Adipocyte (in vitro differentiated cells): Measurements from ENCODE around the gene CAPN14.

Experiments
- DNase-seq: peaks from one replicate; pipeline ENCODE4 v3.0.0-alpha.2; 2015; ENCODE audit warnings: low read depth
- H3K27me3 ChIP-seq: replicated peaks from 2 replicates; pipeline ENCODE4 v1.7.0; 2013; ENCODE audit warnings: mild to moderate bottlenecking, low read length, moderate library complexity; ENCODE audit not compliant: control insufficient read depth, insufficient read depth
- H3K36me3 ChIP-seq: 2 replicates; pipeline ENCODE4 v1.7.0; 2013; ENCODE audit warnings: low read length, mild to moderate bottlenecking, moderate library complexity; ENCODE audit not compliant: control insufficient read depth, insufficient read depth, severe bottlenecking
- H3K4me1 ChIP-seq: 2 replicates; pipeline ENCODE4 v1.7.0; 2013; ENCODE audit warnings: mild to moderate bottlenecking, low read length, moderate library complexity; ENCODE audit not compliant: control insufficient read depth, insufficient read depth
- H3K4me3 ChIP-seq: 2 replicates; pipeline ENCODE4 v1.7.0; 2013; ENCODE audit warnings: mild to moderate bottlenecking, low read length, moderate library complexity
- H3K9ac ChIP-seq: 2 replicates; pipeline ENCODE4 v1.7.0; 2013; ENCODE audit warnings: mild to moderate bottlenecking, low read length, moderate library complexity
- H3K9me3 ChIP-seq: 2 replicates; pipeline ENCODE4 v1.7.0; 2013; ENCODE audit warnings: mild to moderate bottlenecking, low read length, moderate library complexity; ENCODE audit not compliant: control insufficient read depth

The CAPN14 gene

DNA sequence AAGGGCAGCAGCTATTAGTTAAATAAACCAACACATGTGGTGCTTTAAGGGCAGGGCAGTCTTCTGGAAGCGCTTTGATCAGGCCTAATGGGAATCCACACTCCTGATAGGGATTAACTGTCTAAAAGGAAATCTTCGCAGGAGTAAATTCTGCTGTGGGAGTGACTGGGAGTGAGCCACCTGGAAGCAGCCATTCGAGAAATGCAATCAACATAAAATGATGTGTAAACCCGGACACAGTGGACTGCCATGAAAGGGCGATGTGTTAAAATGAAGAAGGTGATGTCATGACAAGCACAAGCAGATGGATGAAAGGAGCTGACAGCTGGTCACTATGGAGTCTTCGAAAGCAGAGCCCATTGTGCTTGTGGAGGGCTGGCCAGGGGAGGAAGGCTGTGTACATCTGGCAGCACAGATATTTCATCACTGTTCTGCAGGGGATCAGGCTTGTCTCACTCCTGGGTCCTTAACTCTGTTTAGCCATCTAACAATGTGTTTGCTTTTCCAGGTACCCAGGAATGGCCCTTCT is 54.2 kb downstream of the CAPN14 start:
- Histone ChIP-seq H3K4me1 (no peaks in the 10 kb centered on the region), H3K9ac (no peak overlapping the region), H3K9me3 (peaks cover 3% of the 10 kb centered on the region), H3K27me3 (peaks cover 65% of the 10 kb centered on the region), H3K4me3 (no peak overlapping the region), H3K36me3 (no peaks in the 10 kb centered on the region)
- no peak for DNase-seq

DNA sequence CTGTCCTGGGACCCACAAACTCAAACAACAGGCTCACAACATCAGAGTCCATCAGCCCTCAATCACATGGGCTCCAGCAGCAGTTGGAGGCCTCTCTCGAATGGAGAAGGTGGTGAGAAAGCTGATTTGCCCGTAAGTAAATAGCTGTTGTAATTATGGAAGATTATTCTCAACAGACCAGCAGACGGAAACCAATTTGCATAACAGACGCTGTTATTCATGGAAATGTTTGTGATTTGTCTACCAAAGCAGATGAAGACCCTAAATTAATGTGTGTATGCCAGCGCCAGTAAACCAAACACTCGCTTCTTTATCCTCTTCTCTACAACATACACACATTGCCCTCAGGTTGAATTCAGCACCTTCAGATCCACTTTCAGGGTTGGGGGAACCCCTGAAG is 55.7 kb downstream of the CAPN14 start:
- no peak for DNase-seq
- H3K4me1 ChIP-seq, result no peaks in the 10 kb centered on the region
- no peak overlapping the region for H3K9ac ChIP-seq
- H3K4me3 ChIP-seq, result no peak overlapping the region
- peaks cover 65% of the 10 kb centered on the region for H3K27me3 ChIP-seq
- H3K36me3 ChIP-seq, result no peaks in the 10 kb centered on the region
- H3K9me3 ChIP-seq, result peaks cover 3% of the 10 kb centered on the region

DNA sequence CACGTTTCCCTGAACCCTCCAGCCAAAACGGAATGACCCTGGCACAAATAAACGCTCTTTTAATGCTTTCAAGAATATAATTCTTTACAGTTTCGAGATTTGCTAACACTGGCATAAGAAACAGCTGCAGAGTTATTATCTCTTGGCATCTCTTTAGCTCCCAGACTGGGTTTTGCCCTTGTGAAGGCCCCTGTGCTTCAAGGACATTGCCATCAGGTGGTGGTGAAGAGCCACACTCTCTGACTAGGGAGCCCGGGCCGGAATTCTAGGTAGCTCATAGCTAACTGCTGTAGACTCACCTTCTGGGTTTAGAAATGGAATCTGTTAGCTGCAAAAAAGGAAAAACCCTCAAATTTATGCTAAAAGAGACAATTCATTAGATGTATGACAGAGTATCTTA is 65.8 kb downstream of the CAPN14 start:
- Histone ChIP-seq H3K4me1 (no peaks in the 10 kb centered on the region), H3K27me3 (peaks cover 50% of the 10 kb centered on the region), H3K36me3 (no peaks in the 10 kb centered on the region), H3K9ac (no peak overlapping the region), H3K4me3 (no peak overlapping the region), H3K9me3 (peaks cover 6% of the 10 kb centered on the region)
- DNase-seq, result no peak

DNA sequence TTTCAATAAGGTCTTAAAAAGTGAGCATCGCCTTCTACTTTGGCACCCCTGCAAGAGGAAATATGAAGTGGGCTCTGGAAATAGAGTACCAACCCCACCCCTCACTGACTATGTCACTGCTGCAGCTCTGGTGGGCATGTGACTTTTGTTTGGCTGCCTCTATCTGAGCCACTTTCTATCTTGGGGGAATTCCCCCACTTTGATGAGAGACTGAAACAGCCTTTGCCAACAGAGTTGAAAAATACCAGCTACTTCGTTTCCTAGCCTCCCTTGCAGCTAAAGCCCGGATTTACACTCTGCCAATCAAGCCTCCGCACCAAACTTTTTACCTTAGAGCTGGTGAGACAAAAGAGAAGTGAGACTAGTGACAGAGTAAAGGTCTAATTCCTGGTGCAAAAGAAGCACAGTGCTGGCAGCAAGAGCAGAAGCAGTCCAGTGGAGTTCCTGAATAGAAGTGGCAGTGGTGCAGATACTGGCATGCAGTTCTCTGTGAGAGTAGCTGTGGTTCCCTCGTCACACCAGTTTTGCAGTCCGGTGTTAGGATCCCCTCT is 67.1 kb downstream of the CAPN14 start:
- DNase-seq, result no peak
- Histone ChIP-seq H3K36me3 (no peaks in the 10 kb centered on the region), H3K4me1 (no peaks in the 10 kb centered on the region), H3K4me3 (no peak overlapping the region), H3K9me3 (peaks cover 6% of the 10 kb centered on the region), H3K27me3 (peaks cover 45% of the 10 kb centered on the region), H3K9ac (no peak overlapping the region)

DNA sequence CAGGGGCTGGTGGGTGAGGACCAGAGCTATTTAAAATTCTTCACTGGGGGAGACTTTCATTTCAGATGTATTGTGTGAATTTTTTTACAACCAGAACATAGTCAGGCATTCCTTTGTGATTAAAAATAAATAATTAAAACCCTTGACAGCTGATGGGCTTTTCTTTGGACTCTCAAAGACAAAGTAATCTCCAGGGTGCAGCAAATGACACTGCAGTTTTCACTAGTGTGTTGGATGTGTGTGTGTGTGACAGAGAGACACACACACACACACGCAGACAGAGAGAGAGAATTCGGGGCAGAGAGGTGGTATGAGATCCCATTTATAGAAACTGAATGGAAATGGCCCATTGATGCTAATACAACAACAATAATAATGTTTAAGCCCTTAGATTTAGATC is 68.8 kb downstream of the CAPN14 start:
- no peak for DNase-seq
- no peak overlapping the region for H3K4me3 ChIP-seq

DNA sequence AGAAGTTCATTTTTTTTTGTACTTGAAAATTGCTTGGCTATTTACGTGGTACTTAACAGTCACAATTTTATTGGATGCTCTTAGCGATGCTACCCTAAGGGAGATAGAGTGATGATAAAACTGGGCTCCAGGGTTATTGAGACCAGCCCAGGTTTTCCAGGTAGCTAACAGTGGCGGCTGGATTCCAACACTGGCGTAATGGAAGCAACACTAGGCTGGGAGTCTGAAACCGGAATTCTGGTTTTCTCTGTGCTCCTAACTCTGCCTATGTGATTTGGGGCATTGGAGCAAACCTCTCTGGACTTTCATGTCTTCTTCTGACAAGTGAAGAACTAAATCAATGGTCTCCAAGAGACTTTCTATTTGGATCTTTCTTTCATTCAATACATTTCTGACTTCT is 69.7 kb downstream of the CAPN14 start:
- no peaks in the 10 kb centered on the region for H3K36me3 ChIP-seq
- peaks cover 6% of the 10 kb centered on the region for H3K9me3 ChIP-seq
- no peak for DNase-seq
- H3K4me1 ChIP-seq, result no peaks in the 10 kb centered on the region
- H3K27me3 ChIP-seq, result peaks cover 51% of the 10 kb centered on the region
- H3K9ac ChIP-seq, result no peak overlapping the region
- H3K4me3 ChIP-seq, result no peak overlapping the region

More for the DNA sequence above, 68.8 kb downstream of the CAPN14 start:
- peaks cover 56% of the 10 kb centered on the region for H3K27me3 ChIP-seq
- H3K9ac ChIP-seq, result no peak overlapping the region
- H3K9me3 ChIP-seq, result peaks cover 6% of the 10 kb centered on the region
- no peaks in the 10 kb centered on the region for H3K36me3 ChIP-seq
- no peaks in the 10 kb centered on the region for H3K4me1 ChIP-seq

DNA sequence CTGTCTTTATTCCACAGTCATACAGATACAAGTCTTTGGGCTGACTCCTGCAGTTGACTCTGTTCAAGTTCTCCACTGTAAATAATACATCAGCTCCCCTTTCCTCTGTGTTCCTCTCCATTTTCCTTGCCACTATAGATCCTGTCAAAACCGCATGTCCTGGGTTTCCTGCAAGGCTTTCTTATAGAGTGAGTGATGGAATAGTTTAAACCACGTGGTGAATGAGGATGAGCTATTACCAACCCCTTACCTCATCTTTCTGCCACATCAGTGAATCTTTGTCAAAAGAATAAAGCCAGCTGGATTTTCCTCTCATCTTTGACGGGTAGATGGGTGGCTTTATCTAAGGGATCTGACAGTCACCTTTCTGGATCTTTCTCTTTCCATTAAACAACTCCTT is 75.2 kb downstream of the CAPN14 start:
- no peak overlapping the region for H3K9ac ChIP-seq
- DNase-seq, result no peak
- H3K4me3 ChIP-seq, result no peak overlapping the region
- peaks cover 5% of the 10 kb centered on the region for H3K4me1 ChIP-seq
- H3K9me3 ChIP-seq, result no peaks in the 10 kb centered on the region
- H3K27me3 ChIP-seq, result peaks cover 50% of the 10 kb centered on the region
- no peaks in the 10 kb centered on the region for H3K36me3 ChIP-seq

DNA sequence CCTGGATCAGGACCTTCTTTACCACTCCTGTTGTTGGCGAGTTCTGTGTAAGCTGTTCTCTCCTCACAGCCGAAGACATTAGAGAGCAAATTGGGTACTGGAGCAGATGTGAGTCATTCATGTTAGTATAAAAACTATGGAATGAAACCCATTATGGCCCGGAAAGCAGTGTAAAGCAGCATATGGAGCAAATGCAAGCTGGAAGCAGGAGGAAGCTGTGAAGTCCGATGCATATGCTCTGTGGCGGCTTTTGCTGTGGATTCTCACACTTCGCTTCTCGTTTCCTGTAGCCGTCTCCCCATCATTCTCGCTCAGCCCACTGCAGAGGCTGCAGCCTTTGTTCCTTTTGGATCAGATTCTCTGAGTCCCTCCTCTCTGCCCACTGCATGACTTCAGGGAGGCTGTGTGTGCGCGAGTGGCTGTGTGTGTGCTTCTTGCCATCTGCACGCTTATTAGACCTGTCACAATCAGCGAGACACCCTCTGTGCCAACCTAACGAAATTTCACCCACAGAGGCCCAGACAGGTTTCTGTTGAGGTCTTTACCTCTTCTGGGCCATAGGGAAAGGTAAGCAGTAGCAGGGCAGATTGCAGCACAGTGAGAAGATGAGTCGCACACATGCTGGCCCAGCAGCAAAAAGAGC is 75.8 kb downstream of the CAPN14 start:
- Histone ChIP-seq H3K9me3 (no peaks in the 10 kb centered on the region), H3K4me3 (no peak overlapping the region), H3K4me1 (peaks cover 5% of the 10 kb centered on the region), H3K36me3 (no peaks in the 10 kb centered on the region), H3K27me3 (peaks cover 56% of the 10 kb centered on the region), H3K9ac (no peak overlapping the region)
- DNase-seq, result peak; percentile 13

DNA sequence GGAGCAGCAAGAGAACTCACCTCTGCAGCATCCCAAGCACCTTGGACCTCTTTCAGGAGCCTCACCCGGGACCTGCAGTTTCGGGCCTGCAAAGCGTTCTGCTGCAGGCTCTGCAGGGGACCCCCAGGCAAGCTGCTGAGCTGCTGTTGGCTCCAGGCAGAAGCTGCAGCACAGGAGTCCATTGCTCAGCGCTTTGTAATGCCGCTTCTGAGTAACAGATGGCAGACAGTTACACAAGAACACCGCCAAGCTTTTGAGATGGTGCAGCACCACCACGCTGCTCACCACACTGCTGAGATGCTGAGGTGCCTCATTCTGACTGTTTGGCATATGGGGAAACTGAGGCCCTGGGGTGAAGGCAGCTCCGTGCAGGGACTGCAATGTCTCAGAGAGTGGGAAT is 77.2 kb downstream of the CAPN14 start:
- Histone ChIP-seq H3K4me3 (no peak overlapping the region), H3K9me3 (no peaks in the 10 kb centered on the region), H3K27me3 (peaks cover 70% of the 10 kb centered on the region), H3K36me3 (no peaks in the 10 kb centered on the region), H3K9ac (no peak overlapping the region), H3K4me1 (peaks cover 5% of the 10 kb centered on the region)
- no peak for DNase-seq

DNA sequence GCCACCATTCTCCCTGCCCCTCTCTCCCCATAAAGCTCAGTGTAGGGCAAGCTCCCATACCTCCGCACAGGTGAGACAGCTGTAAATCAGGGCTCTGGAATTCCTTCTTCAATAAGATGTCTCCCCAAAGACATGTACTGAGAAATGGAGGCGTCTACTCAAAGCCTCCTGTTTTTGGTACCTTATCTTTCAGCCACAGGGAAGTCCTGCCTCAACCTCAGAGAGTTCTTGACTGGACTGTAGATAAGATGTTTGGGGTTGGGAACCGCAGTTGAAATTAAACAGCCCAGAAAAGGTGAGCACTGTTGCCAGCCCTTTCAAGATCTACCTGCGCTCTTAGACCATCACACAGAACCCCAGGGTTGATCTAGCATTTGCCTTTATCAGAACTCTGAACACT is 77.6 kb downstream of the CAPN14 start:
- peaks cover 70% of the 10 kb centered on the region for H3K27me3 ChIP-seq
- no peak overlapping the region for H3K4me3 ChIP-seq
- no peak for DNase-seq
- no peak overlapping the region for H3K9ac ChIP-seq
- H3K36me3 ChIP-seq, result no peaks in the 10 kb centered on the region
- H3K4me1 ChIP-seq, result peaks cover 5% of the 10 kb centered on the region
- no peaks in the 10 kb centered on the region for H3K9me3 ChIP-seq

DNA sequence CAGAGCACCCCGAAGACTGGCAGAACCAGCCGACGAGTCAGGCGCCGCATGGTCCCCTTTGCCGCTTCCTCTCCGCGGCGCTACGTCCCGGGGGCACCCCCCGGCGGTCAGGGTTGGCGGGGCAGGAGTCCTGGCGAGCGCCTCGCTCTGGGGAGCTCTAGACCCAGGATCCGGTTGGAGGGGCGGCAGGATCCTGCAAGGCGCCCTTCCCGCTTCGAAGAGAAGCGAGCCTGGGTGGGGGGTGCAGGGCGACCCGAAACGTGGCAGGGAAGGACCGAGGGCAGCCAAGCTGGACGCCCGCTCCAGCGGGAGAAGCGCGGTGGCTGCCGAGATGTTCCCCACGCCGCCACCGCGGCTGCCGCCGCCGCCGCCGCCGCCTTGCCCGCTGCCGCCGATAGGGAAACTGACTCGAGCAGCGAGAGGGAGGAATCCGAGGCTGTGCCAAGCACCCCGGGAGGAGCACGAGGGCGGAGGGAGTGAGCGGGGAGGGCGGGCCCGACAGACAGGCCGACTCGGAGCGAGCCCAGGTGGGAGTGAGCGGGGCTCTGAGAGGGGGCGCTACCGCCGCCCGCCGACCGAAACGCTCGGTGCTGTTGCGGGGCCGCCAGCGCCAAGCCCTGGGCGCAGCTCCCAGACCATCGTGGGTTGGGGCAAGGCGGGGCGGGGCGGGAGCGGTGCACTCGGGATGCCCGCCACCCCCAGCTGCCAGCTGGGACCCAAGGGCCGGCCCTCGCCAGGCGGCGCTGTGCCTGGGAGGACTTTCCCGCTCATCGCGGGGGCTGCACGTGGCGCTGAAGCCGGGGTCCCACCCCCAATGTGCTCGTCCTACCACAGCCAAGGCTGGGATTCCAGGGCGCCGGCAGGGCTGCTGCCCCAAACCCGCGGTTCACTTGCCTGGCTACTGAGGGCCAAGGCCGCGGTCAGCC is 79.0 kb downstream of the CAPN14 start, which contains the start of gene GALNT14:
Gene GALNT14, minus strand, starts transcription at position 404 of the 926 bp plus-strand sequence. Its CDS starts 354 bp downstream, at position 50.
- DNase-seq, result peak; percentile 84

More for the DNA sequence above, 79.0 kb downstream of the CAPN14 start, which contains the start of gene GALNT14:
- Histone ChIP-seq H3K4me1 (peaks cover 5% of the 10 kb centered on the region), H3K9ac (no peak within 1 kb of the TSS), H3K27me3 (peaks cover 63% of the 10 kb centered on the region), H3K9me3 (no peaks in the 10 kb centered on the region), H3K36me3 (no peaks in the 10 kb centered on the region), H3K4me3 (peak within 1 kb of the TSS; percentile 74)
